ENCODE results near the gene SOWAHB. TPM values are rescaled to one million over a fixed set of nuclear protein-coding genes. Genes with fewer than 3 reads are reported as not detected.

Gene SOWAHB
- total RNA-seq, 3 donors from 2014 or later, result 0.05 to 0.08 (median 0.05) TPM

- Mint-ChIP-seq H3K9me3 (peaks cover 6% of the 10 kb centered on the region), H3K27me3 (ENCODE audit: low read depth) (peaks cover 6% of the 10 kb centered on the region), H3K36me3 (ENCODE audit: insufficient read depth) (no peaks in the 10 kb centered on the region), H3K4me1 (ENCODE audit: low read depth) (no peaks in the 10 kb centered on the region), H3K4me3 (no peak overlapping the region)
- ATAC-seq (no peak), DNase-seq (no peak)
These were observed 6.8 kb upstream of the SOWAHB start for GRCh38 chr4:76904646-76905190.

GRCh38 chr4:76902233-76902890 is 4.4 kb upstream of the SOWAHB start:
- ATAC-seq, result no peak
- Mint-ChIP-seq H3K27me3 (ENCODE audit: low read depth) (peaks cover 25% of the 10 kb centered on the region), H3K36me3 (ENCODE audit: insufficient read depth) (no peaks in the 10 kb centered on the region), H3K9me3 (peaks cover 6% of the 10 kb centered on the region), H3K4me1 (ENCODE audit: low read depth) (peaks cover 8% of the 10 kb centered on the region), H3K4me3 (no peak overlapping the region)
- no peak for DNase-seq

DNA sequence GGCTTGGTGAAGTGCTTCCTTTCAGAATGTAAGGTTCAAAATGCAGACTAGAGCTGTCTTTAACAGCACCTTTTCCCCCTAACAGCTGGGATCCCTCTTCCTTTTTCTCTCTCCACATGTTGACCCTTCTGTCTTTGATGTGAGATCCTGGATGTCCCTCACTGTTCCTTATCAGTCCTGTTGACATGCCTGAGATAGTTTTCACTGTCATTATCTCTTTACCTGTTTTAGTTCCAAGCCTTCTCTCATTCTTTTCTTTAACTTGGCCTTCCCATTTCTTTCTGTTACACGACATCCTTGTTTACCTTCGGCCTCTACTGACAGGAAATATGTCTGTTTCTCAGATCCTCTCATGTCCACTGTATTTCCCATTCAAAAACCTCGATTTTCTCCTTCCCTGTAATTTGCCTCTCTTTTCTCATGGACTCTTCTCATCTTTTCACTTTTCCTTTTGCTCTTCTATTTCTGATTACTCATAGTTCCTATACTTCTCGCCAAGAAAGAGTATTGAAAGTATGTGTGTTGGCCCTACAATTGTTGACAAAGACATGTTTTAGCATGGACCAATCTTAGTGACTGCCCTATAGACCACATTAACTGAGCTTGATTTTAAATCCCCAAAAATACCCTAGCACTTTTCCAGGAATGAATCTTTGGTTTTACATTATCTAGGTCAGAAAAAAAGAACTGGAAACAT is 1.2 kb upstream of the SOWAHB start:
- Mint-ChIP-seq H3K4me3 (peak overlapping the region; percentile 71), H3K36me3 (ENCODE audit: insufficient read depth) (no peaks in the 10 kb centered on the region), H3K9me3 (no peaks in the 10 kb centered on the region), H3K4me1 (ENCODE audit: low read depth) (peaks cover 8% of the 10 kb centered on the region), H3K27me3 (ENCODE audit: low read depth) (peaks cover 44% of the 10 kb centered on the region)
- no peak for DNase-seq
- no peak for ATAC-seq

GRCh38 chr4:76898385-76898692 is 395 bp upstream of the SOWAHB start:
- H3K9me3 Mint-ChIP-seq, result no peaks in the 10 kb centered on the region
- DNase-seq, result no peak
- H3K4me1 Mint-ChIP-seq (ENCODE audit: low read depth), result peaks cover 8% of the 10 kb centered on the region
- H3K27me3 Mint-ChIP-seq (ENCODE audit: low read depth), result peaks cover 44% of the 10 kb centered on the region
- H3K4me3 Mint-ChIP-seq, result peak overlapping the region; percentile 71
- no peaks in the 10 kb centered on the region for H3K36me3 Mint-ChIP-seq (ENCODE audit: insufficient read depth)
- no peak for ATAC-seq

GRCh38 chr4:76896614-76897535 is 1.1 kb downstream of the SOWAHB start:
- Mint-ChIP-seq H3K9me3 (no peaks in the 10 kb centered on the region), H3K4me1 (ENCODE audit: low read depth) (peaks cover 8% of the 10 kb centered on the region), H3K36me3 (ENCODE audit: insufficient read depth) (no peaks in the 10 kb centered on the region), H3K27me3 (ENCODE audit: low read depth) (peaks cover 54% of the 10 kb centered on the region), H3K4me3 (no peak overlapping the region)
- DNase-seq (peak; percentile 15), ATAC-seq (peak; percentile 65 to 66)

DNA sequence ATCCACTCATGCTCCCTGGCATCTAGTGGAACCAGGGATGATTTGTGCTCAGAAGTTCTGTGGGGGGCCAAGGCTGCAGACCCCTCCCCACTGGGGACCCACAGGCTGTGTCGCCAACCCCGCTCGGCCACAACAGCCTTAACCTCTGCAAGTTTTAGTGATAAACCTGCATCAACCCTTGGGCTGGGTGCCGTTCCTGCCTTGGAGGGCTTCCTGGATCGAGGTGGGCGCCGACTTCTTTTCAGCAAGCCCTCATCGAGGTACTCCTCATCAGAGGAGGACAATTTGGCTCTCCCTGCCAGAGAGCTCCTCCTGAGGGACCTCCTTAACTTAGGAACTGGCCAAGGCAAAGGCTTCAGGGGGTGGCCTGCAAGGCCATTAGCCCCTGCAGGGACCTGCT is 1.9 kb downstream of the SOWAHB start:
- H3K36me3 Mint-ChIP-seq (ENCODE audit: insufficient read depth), result no peaks in the 10 kb centered on the region
- no peak for DNase-seq
- no peaks in the 10 kb centered on the region for H3K9me3 Mint-ChIP-seq
- peaks cover 8% of the 10 kb centered on the region for H3K4me1 Mint-ChIP-seq (ENCODE audit: low read depth)
- H3K27me3 Mint-ChIP-seq (ENCODE audit: low read depth), result peaks cover 58% of the 10 kb centered on the region
- ATAC-seq, result no peak
- no peak overlapping the region for H3K4me3 Mint-ChIP-seq

DNA sequence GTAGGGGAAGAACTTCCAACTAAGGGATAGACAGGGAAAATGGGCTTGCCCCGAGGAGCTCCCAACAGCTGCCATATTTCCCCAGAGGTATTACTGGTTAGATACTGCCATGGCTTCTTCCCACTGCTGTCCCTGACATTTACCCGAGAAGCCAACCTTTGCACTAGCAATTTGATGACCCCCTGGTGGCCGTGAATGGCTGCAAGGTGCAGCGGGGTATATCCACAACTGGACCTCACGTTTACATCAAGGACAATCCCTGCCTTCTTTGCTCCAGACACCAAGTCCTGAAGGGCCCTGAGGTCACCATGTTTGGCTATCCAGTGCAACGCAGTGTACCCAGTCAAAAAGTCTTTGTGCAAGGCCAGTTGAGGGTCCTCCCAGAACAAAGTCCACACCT is 2.3 kb downstream of the SOWAHB start:
- Mint-ChIP-seq H3K27me3 (ENCODE audit: low read depth) (peaks cover 60% of the 10 kb centered on the region), H3K4me3 (no peak overlapping the region), H3K9me3 (no peaks in the 10 kb centered on the region), H3K4me1 (ENCODE audit: low read depth) (peaks cover 8% of the 10 kb centered on the region), H3K36me3 (ENCODE audit: insufficient read depth) (no peaks in the 10 kb centered on the region)
- ATAC-seq (no peak), DNase-seq (no peak)

GRCh38 chr4:76894537-76895255 is 3.2 kb downstream of the SOWAHB start:
- peaks cover 53% of the 10 kb centered on the region for H3K27me3 Mint-ChIP-seq (ENCODE audit: low read depth)
- no peaks in the 10 kb centered on the region for H3K36me3 Mint-ChIP-seq (ENCODE audit: insufficient read depth)
- H3K4me3 Mint-ChIP-seq, result no peak overlapping the region

DNA sequence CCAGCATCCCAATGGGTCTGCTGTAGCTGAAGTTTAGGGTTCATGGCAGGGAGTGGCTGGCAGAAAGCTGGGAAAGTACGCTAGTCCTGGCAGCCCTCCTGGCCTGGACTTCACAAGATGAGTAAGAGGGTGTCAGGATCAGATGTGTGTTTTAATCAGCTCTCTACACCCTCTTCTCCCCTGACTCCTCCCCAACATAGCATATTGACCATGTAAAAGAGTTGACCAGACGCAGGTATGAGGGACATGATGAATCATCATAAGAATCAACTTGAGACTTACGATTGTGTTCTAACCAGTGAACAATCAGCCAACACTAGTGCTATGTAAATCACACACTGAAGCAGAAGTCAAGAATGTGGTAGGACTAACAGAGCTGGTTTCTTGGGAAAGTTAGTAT is 5.3 kb downstream of the SOWAHB start:
- Mint-ChIP-seq H3K9me3 (no peaks in the 10 kb centered on the region), H3K27me3 (ENCODE audit: low read depth) (peaks cover 37% of the 10 kb centered on the region), H3K4me1 (ENCODE audit: low read depth) (no peaks in the 10 kb centered on the region), H3K36me3 (ENCODE audit: insufficient read depth) (no peaks in the 10 kb centered on the region), H3K4me3 (no peak overlapping the region)
- ATAC-seq (no peak), DNase-seq (no peak)

More at GRCh38 chr4:76894537-76895255, 3.2 kb downstream of the SOWAHB start:
- H3K4me1 Mint-ChIP-seq (ENCODE audit: low read depth), result peaks cover 8% of the 10 kb centered on the region
- DNase-seq (no peak), ATAC-seq (no peak)
- H3K9me3 Mint-ChIP-seq, result no peaks in the 10 kb centered on the region

DNA sequence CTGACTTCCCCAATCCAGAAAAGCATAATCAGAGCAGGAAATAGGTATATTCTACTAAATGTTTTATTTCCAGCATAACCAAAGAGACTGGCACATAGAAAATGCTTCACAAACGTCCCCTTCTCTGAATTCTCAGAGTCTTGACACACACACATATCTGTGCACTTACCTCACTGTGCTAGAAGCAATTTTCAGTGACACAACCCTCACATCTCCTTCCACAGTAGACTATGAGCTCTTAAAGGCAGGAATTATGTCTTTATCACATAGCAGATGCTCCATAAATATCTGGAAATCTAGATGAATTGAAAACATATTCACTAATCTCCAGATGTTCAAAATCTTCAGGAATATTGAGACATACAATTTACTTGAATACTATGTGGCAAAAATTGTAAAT is 5.9 kb downstream of the SOWAHB start:
- H3K4me3 Mint-ChIP-seq, result no peak overlapping the region
- no peaks in the 10 kb centered on the region for H3K36me3 Mint-ChIP-seq (ENCODE audit: insufficient read depth)
- DNase-seq, result no peak

GRCh38 chr4:76886848-76887441 is 11.0 kb downstream of the SOWAHB start:
- Mint-ChIP-seq H3K36me3 (ENCODE audit: insufficient read depth) (no peaks in the 10 kb centered on the region), H3K4me3 (no peak overlapping the region), H3K27me3 (ENCODE audit: low read depth) (peaks cover 10% of the 10 kb centered on the region), H3K9me3 (no peaks in the 10 kb centered on the region), H3K4me1 (ENCODE audit: low read depth) (no peaks in the 10 kb centered on the region)
- ATAC-seq (no peak), DNase-seq (no peak)

More for the DNA sequence above, 5.9 kb downstream of the SOWAHB start:
- no peak for ATAC-seq
- Mint-ChIP-seq H3K9me3 (no peaks in the 10 kb centered on the region), H3K27me3 (ENCODE audit: low read depth) (peaks cover 35% of the 10 kb centered on the region), H3K4me1 (ENCODE audit: low read depth) (no peaks in the 10 kb centered on the region)

DNA sequence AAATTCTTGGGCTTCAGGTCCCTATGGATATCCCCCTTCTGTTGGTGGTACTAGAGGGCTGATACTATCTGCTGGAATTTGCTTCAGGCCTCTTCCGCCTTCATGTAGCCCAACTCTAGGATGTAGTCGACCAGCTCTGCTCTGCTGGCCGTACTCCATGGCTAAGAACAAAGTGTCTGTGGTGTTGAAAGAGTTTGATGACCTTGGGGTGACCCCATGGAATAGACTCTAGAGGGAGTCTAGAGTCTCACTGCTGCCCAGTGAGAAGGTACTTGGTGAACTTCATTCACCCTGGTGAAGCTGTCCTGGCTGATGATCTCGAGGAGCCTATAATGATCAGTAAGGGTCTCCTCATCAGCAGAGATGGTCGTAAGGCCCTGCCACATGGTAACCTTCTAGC is 11.7 kb downstream of the SOWAHB start:
- Mint-ChIP-seq H3K36me3 (ENCODE audit: insufficient read depth) (no peaks in the 10 kb centered on the region), H3K4me3 (no peak overlapping the region), H3K27me3 (ENCODE audit: low read depth) (peaks cover 10% of the 10 kb centered on the region), H3K9me3 (no peaks in the 10 kb centered on the region), H3K4me1 (ENCODE audit: low read depth) (no peaks in the 10 kb centered on the region)
- DNase-seq (no peak), ATAC-seq (no peak)

- Mint-ChIP-seq H3K4me3 (no peak overlapping the region), H3K36me3 (ENCODE audit: insufficient read depth) (no peaks in the 10 kb centered on the region), H3K4me1 (ENCODE audit: low read depth) (no peaks in the 10 kb centered on the region), H3K27me3 (ENCODE audit: low read depth) (peaks cover 25% of the 10 kb centered on the region), H3K9me3 (no peaks in the 10 kb centered on the region)
- ATAC-seq (no peak), DNase-seq (no peak)
These were observed 14.8 kb downstream of the SOWAHB start for GRCh38 chr4:76883147-76883546.

Data from activated T-cell treated with anti-CD3 and anti-CD28 coated beads, Interleukin-2, amount 50 U/mL, for 4 hours (primary cell).